SK-N-SH treated with all-trans-retinoic acid at 6 μM for 48 hours (cell line): Measurements from ENCODE around the gene IL7R.

Source experiments
- ARNTL ChIP-seq: fragments of 450-650 bp; formaldehyde crosslinking; IDR thresholded peaks from 2 replicates; pipeline ENCODE4 v1.5.0; 2020; ENCODE audit warnings: low read depth, mild to moderate bottlenecking, moderate library complexity, borderline replicate concordance
- SNAI2 ChIP-seq: fragments of 250-450 bp; sonication (Bioruptor Pico); IDR thresholded peaks from 2 replicates; pipeline ENCODE4 v1.5.0; 2020; ENCODE audit warnings: mild to moderate bottlenecking, moderate library complexity
- ZC3H10 ChIP-seq: fragments of 250-450 bp; sonication (Bioruptor Pico); IDR thresholded peaks from 2 replicates; pipeline ENCODE4 v1.5.1; 2021; ENCODE audit warnings: mild to moderate bottlenecking, moderate library complexity
- TF ChIP-seq, protein P1 (sequence below): fragments of 250-450 bp; sonication (Bioruptor Pico); IDR thresholded peaks from 2 replicates; pipeline ENCODE4 v1.8.0; 2021; ENCODE audit warnings: low read depth, mild to moderate bottlenecking, moderate library complexity, borderline replicate concordance

DNA sequence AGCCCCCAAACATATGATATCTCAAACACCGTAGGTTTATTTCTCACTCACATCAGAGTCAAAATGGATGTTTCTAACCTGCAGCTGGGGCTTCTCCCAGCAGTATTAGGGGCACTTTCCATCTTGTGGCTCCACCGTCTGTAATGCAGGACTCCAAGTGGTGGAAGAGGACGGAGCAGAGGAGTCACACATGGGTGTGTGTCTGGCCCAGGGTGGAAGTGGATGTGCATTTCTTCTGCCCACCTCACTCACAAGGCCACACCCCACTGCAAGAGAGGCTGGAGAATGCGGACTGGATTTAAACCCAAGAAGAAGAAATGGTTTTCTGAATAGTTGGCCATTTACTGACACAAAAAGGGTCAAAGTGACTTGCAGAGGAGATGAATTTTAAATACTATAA is 13.9 kb downstream of the IL7R start:
- TF ChIP-seq ZC3H10 (CRISPR knock-in tag) (no peak), ARNTL (no peak), SNAI2 (no peak)
- TF ChIP-seq, protein P1, sequence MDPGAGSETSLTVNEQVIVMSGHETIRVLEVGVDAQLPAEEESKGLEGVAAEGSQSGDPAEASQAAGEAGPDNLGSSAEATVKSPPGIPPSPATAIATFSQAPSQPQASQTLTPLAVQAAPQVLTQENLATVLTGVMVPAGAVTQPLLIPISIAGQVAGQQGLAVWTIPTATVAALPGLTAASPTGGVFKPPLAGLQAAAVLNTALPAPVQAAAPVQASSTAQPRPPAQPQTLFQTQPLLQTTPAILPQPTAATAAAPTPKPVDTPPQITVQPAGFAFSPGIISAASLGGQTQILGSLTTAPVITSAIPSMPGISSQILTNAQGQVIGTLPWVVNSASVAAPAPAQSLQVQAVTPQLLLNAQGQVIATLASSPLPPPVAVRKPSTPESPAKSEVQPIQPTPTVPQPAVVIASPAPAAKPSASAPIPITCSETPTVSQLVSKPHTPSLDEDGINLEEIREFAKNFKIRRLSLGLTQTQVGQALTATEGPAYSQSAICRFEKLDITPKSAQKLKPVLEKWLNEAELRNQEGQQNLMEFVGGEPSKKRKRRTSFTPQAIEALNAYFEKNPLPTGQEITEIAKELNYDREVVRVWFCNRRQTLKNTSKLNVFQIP (CRISPR knock-in tag), result no peak
